Neural progenitor cell (in vitro differentiated cells): ENCODE measurements around the gene GP2. TPM values are rescaled to one million over a fixed set of nuclear protein-coding genes. Genes with fewer than 3 reads are reported as not detected.

Source experiments
- DNase-seq: peaks from one replicate; pipeline ENCODE4 v3.0.0-alpha.2; 2016; ENCODE audit warnings: low spot score
- H2AFZ ChIP-seq: fragments of 200-600 bp; sonication (generic); replicated peaks from 2 replicates; pipeline ENCODE4 v1.6.1; 2016; ENCODE audit warnings: antibody characterized with exemption
- H3F3A ChIP-seq: fragments of 200-600 bp; sonication (generic); 2 replicates; pipeline ENCODE4 v1.6.1; 2016; ENCODE audit warnings: antibody characterized with exemption, low read depth
- H3K27ac ChIP-seq: fragments of 200-600 bp; sonication (generic); 2 replicates; pipeline ENCODE4 v1.5.1; 2016; ENCODE audit warnings: mild to moderate bottlenecking
- H3K27me3 ChIP-seq: fragments of 200-600 bp; sonication (generic); 2 replicates; pipeline ENCODE4 v1.6.1; 2016; ENCODE audit warnings: mild to moderate bottlenecking, moderate library complexity
- H3K36me3 ChIP-seq: fragments of 200-600 bp; sonication (generic); 2 replicates; pipeline ENCODE4 v1.5.1; 2016
- H3K4me1 ChIP-seq: fragments of 200-600 bp; sonication (generic); 2 replicates; pipeline ENCODE4 v1.6.1; 2016; ENCODE audit warnings: mixed run types
- H3K4me2 ChIP-seq: fragments of 200-600 bp; sonication (generic); 2 replicates; pipeline ENCODE4 v1.6.1; 2016
- H3K4me3 ChIP-seq: fragments of 200-600 bp; sonication (generic); 2 replicates; pipeline ENCODE4 v1.5.1; 2016
- H3K79me2 ChIP-seq: fragments of 200-600 bp; sonication (generic); 2 replicates; pipeline ENCODE4 v1.6.1; 2016; ENCODE audit warnings: low read depth
- H3K9ac ChIP-seq: fragments of 200-600 bp; sonication (generic); 2 replicates; pipeline ENCODE4 v1.6.1; 2016
- H3K9me3 ChIP-seq: fragments of 200-600 bp; sonication (generic); 2 replicates; pipeline ENCODE4 v1.5.1; 2016; ENCODE audit warnings: low read depth
- H4K20me1 ChIP-seq: fragments of 200-600 bp; sonication (generic); 2 replicates; pipeline ENCODE4 v1.6.1; 2016; ENCODE audit warnings: low read depth
- H3K27ac Mint-ChIP-seq: 3 replicates; pipeline ENCODE4 v1.8.0; 2021; ENCODE audit warnings: mixed read lengths
- H3K27me3 Mint-ChIP-seq: 2 replicates; pipeline ENCODE4 v1.8.0; 2022; ENCODE audit warnings: low read depth, mild to moderate bottlenecking, inconsistent platforms, moderate library complexity, mixed read lengths; ENCODE audit not compliant: insufficient read depth
- H3K36me3 Mint-ChIP-seq: 3 replicates; pipeline ENCODE4 v1.8.0; 2021; ENCODE audit warnings: mixed read lengths
- H3K4me1 Mint-ChIP-seq: 3 replicates; pipeline ENCODE4 v1.8.0; 2021; ENCODE audit warnings: mixed read lengths
- H3K4me3 Mint-ChIP-seq: 3 replicates; pipeline ENCODE4 v1.8.0; 2021; ENCODE audit warnings: mild to moderate bottlenecking, moderate library complexity, mixed read lengths
- H3K9me3 Mint-ChIP-seq: 3 replicates; pipeline ENCODE4 v1.8.0; 2020; ENCODE audit warnings: mixed read lengths
- EZH2 ChIP-seq: fragments of 200-600 bp; sonication (generic); IDR thresholded peaks from 2 replicates; pipeline ENCODE4 v1.6.1; 2017; ENCODE audit warnings: antibody characterized with exemption, mild to moderate bottlenecking, moderate library complexity
- EZH2phosphoT487 ChIP-seq: fragments of 200-600 bp; sonication (generic); IDR thresholded peaks from 2 replicates; pipeline ENCODE4 v1.6.1; 2017; ENCODE audit warnings: antibody characterized with exemption
- total RNA-seq: library from RNA; depleted of rRNA; stranded (reverse); fragments of >200 nt; gene quantifications from 2 replicates; pipeline ENCODE4 v1.2.3, GENCODE V29; 2015; ENCODE audit warnings: low replicate concordance
- TF ChIP-seq, protein P1 (sequence below): fragments of 200-600 bp; sonication (generic); IDR thresholded peaks from 2 replicates; pipeline ENCODE4 v1.5.1; 2017; ENCODE audit warnings: antibody characterized with exemption, mild to moderate bottlenecking

Gene GP2
- total RNA-seq, 1 donor from 2014 or later: not detected

DNA sequence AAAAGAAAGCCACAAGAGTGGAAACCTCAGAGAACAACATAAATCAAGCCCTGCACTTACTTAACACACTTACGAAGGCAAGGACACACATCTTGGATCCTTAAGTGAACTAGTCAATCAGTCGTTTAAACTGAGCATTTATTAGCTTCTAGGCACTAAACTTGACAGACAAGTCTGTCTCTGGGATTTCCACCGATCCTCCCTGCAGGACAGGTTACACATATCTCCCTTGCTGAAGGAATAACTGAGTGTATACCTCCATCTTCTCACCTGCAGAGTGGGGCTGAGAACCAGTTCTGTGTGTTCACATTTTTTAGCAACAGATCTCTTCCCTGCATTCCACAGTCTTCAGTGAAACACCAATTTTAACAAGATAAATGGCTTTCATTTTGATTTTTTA is 8.9 kb downstream of the GP2 start:
- no peak overlapping the region for H3K4me3 Mint-ChIP-seq
- DNase-seq: no peak
- peaks cover 14% of the 10 kb centered on the region for H3K27me3 Mint-ChIP-seq

DNA sequence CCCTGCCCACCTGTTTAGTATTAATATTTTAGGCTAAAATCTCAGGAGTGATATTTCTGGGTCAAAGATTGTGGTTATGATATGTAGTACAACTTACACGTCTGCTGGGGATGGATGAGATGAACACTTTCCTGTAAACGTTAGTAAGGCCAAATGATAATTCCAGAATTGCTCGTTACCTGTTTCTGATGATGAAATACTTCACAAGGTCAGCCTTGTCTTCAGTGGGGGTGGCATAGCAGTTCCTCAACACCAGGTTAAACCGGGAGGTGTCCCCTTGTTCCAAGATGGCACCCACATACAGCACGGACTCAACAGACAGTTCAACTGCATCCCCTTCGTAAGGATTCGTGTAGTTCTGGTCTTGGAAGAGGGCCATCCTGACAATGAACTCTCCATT is 9.3 kb downstream of the GP2 start:
- H3K9me3 ChIP-seq: no peaks in the 10 kb centered on the region
- no peaks in the 10 kb centered on the region for H3F3A ChIP-seq
- Mint-ChIP-seq H3K36me3 (no peaks in the 10 kb centered on the region), H3K4me1 (no peaks in the 10 kb centered on the region), H3K4me3 (no peak overlapping the region), H3K9me3 (no peaks in the 10 kb centered on the region), H3K27me3 (peaks cover 14% of the 10 kb centered on the region), H3K27ac (no peak overlapping the region)
- H4K20me1 ChIP-seq: no peaks in the 10 kb centered on the region
- H3K27me3 ChIP-seq: no peaks in the 10 kb centered on the region
- no peak overlapping the region for H3K9ac ChIP-seq
- H3K4me3 ChIP-seq: no peak overlapping the region
- H3K4me2 ChIP-seq: no peak overlapping the region
- H2AFZ ChIP-seq: no peak overlapping the region
- DNase-seq: no peak
- no peaks in the 10 kb centered on the region for H3K36me3 ChIP-seq
- H3K4me1 ChIP-seq: no peaks in the 10 kb centered on the region
- TF ChIP-seq EZH2phosphoT487 (no peak), EZH2 (no peak)
- TF ChIP-seq, protein P1, sequence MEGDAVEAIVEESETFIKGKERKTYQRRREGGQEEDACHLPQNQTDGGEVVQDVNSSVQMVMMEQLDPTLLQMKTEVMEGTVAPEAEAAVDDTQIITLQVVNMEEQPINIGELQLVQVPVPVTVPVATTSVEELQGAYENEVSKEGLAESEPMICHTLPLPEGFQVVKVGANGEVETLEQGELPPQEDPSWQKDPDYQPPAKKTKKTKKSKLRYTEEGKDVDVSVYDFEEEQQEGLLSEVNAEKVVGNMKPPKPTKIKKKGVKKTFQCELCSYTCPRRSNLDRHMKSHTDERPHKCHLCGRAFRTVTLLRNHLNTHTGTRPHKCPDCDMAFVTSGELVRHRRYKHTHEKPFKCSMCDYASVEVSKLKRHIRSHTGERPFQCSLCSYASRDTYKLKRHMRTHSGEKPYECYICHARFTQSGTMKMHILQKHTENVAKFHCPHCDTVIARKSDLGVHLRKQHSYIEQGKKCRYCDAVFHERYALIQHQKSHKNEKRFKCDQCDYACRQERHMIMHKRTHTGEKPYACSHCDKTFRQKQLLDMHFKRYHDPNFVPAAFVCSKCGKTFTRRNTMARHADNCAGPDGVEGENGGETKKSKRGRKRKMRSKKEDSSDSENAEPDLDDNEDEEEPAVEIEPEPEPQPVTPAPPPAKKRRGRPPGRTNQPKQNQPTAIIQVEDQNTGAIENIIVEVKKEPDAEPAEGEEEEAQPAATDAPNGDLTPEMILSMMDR: no peak
- no peaks in the 10 kb centered on the region for H3K79me2 ChIP-seq
- H3K27ac ChIP-seq: no peak overlapping the region

More for the DNA sequence above, 8.9 kb downstream of the GP2 start:
- Mint-ChIP-seq H3K36me3 (no peaks in the 10 kb centered on the region), H3K9me3 (no peaks in the 10 kb centered on the region), H3K27ac (no peak overlapping the region), H3K4me1 (no peaks in the 10 kb centered on the region)
- TF ChIP-seq EZH2phosphoT487 (no peak), EZH2 (no peak)
- TF ChIP-seq, protein P1: no peak
- Histone ChIP-seq H4K20me1 (no peaks in the 10 kb centered on the region), H3K27ac (no peak overlapping the region), H3K79me2 (no peaks in the 10 kb centered on the region), H3K4me1 (no peaks in the 10 kb centered on the region), H3K9ac (no peak overlapping the region), H2AFZ (no peak overlapping the region), H3F3A (no peaks in the 10 kb centered on the region), H3K9me3 (no peaks in the 10 kb centered on the region), H3K4me2 (no peak overlapping the region), H3K27me3 (no peaks in the 10 kb centered on the region), H3K36me3 (no peaks in the 10 kb centered on the region), H3K4me3 (no peak overlapping the region)

DNA sequence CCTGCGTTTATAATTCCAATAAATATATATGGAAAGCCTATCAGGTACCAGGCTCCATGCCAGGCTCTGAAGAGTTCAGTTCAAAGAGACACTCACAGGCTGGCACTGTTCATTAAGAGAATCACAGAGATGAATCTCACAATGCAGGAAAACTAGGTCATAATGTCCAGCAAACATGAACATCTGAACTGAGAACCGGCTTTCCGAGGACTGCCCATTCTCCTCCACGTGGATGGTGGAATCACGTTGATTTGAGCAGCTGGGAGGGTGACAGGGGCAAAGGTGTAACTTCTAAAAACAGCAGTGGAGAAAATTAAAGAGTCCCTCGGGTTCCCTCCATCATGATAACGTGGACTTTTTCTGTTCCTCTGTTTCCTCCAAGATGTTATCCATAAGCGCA is 10.2 kb downstream of the GP2 start:
- no peaks in the 10 kb centered on the region for H3K36me3 Mint-ChIP-seq
- H3K27me3 Mint-ChIP-seq: peaks cover 14% of the 10 kb centered on the region
- Histone ChIP-seq H3K27ac (no peak overlapping the region), H3K4me2 (no peak overlapping the region), H3K9me3 (no peaks in the 10 kb centered on the region), H3K4me1 (no peaks in the 10 kb centered on the region), H4K20me1 (no peaks in the 10 kb centered on the region), H3K36me3 (no peaks in the 10 kb centered on the region), H3K9ac (no peak overlapping the region), H2AFZ (no peak overlapping the region), H3F3A (no peaks in the 10 kb centered on the region), H3K27me3 (no peaks in the 10 kb centered on the region), H3K4me3 (no peak overlapping the region), H3K79me2 (no peaks in the 10 kb centered on the region)
- DNase-seq: no peak
- no peak overlapping the region for H3K27ac Mint-ChIP-seq
- no peaks in the 10 kb centered on the region for H3K4me1 Mint-ChIP-seq
- TF ChIP-seq EZH2 (no peak), EZH2phosphoT487 (no peak)
- TF ChIP-seq, protein P1: no peak
- H3K4me3 Mint-ChIP-seq: no peak overlapping the region
- H3K9me3 Mint-ChIP-seq: no peaks in the 10 kb centered on the region
